ENCODE results near the gene HSD11B1. TPM values are rescaled to one million over a fixed set of nuclear protein-coding genes. Genes with fewer than 3 reads are reported as not detected.

HSD11B1 gene
- total and polyA plus RNA-seq, 2 of the 4 experiments (the other 2 are of a cell fraction): 0.41 to 0.72 TPM

DNA sequence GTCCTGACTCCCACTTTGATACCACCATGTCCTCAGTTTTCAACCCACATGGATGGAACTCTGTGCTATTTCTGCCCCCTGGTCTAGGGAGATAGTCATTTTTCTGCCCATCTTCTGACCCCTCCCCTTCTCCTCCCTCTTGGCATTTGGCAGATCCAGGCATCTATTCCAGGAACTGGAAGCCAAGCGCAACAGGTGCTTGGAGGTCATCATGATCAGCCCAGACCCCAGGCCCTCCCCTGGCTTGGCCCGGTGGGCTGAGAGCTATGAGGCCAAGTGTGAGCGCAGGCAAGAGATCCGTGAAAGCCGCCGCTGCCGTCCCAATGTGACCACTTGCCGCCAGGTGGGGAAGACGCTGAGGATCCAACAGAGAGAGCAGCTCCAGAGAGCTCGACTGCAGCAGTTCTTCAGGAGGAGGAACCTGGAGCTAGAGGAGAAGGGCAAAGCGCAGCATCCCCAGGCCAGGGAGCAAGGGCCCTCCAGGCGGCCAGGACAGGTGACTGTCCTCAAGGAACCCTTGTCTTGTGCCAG is 55.2 kb downstream of the HSD11B1 start:
- Histone ChIP-seq H3K4me3 (ENCODE audit: insufficient read depth, low read depth, low read length) (no peak overlapping the region), H3K14ac (replicated peaks; ENCODE audit: low read depth, low read length) (no peak overlapping the region), H3K18ac (ENCODE audit: low read depth, low read length) (no peak overlapping the region), H2AK5ac (ENCODE audit: low read depth, low read length) (no peak overlapping the region), H3K56ac (ENCODE audit: extremely low read depth, insufficient read depth, low read length) (no peak overlapping the region), H3K4me2 (ENCODE audit: low read depth, low read length) (no peak overlapping the region), H3K9me3 (ENCODE audit: control insufficient read depth, insufficient read depth, low read length) (no peaks in the 10 kb centered on the region), H4K8ac (ENCODE audit: low read depth in 2 of 2, low read length in 2 of 2) (no peak overlapping the region), H2BK5ac (ENCODE audit: low read depth, low read length, poor library complexity, severe bottlenecking) (no peak overlapping the region), H4K91ac (ENCODE audit: insufficient read depth, low read depth, low read length) (no peak overlapping the region), H2BK20ac (ENCODE audit: low read depth, low read length) (no peak overlapping the region), H2AFZ (replicated peaks; ENCODE audit: low read length, poor library complexity) (no peak overlapping the region), H2AK9ac (replicated peaks; ENCODE audit: low read depth, low read length, poor library complexity) (no peak overlapping the region), H3K23ac (ENCODE audit: low read depth, low read length) (no peak overlapping the region), H3K79me1 (ENCODE audit: low read depth in 1 of 2, low read length in 2 of 2) (no peaks in the 10 kb centered on the region), H2BK120ac (ENCODE audit: low read depth, low read length) (no peak overlapping the region), H3K9ac (ENCODE audit: low read depth, low read length) (no peak overlapping the region), H4K5ac (ENCODE audit: low read depth, low read length) (no peak overlapping the region), H3K27ac (ENCODE audit: insufficient read depth, low read length) (no peak overlapping the region), H3K4me1 (ENCODE audit: control insufficient read depth, insufficient read depth, low read length) (no peaks in the 10 kb centered on the region), H3K27me3 (ENCODE audit: control insufficient read depth, insufficient read depth, low read length) (peaks cover 9% of the 10 kb centered on the region; the same call in 1 of the 2 replicates), H2BK15ac (ENCODE audit: low read depth, low read length) (no peak overlapping the region), H3K4ac (ENCODE audit: low read depth, low read length) (no peak overlapping the region), H3K36me3 (ENCODE audit: control insufficient read depth, insufficient read depth, low read length) (no peaks in the 10 kb centered on the region), H4K20me1 (ENCODE audit: insufficient read depth, low read length) (no peaks in the 10 kb centered on the region), H3K9me1 (ENCODE audit: insufficient read depth, low read length) (no peaks in the 10 kb centered on the region)
- TF ChIP-seq NFE2L2 (IDR thresholded peaks at IDR 0.05; ENCODE audit: low read depth, low read length) (no peak), RAD21 (IDR thresholded peaks at IDR 0.05; ENCODE audit: low read length) (no peak), MXI1 (IDR thresholded peaks at IDR 0.05; ENCODE audit: borderline replicate concordance, low read depth, low read length) (no peak), USF2 (IDR thresholded peaks at IDR 0.05; ENCODE audit: low read depth, low read length) (no peak), BHLHE40 (IDR thresholded peaks at IDR 0.05; ENCODE audit: low read depth, low read length) (no peak), MAZ (IDR thresholded peaks at IDR 0.05; ENCODE audit: borderline replicate concordance, low read depth, low read length) (no peak), CHD1 (IDR thresholded peaks at IDR 0.05; ENCODE audit: low read depth, low read length) (no peak), SMC3 (IDR thresholded peaks at IDR 0.05; ENCODE audit: low read depth, low read length) (no peak), FOS (IDR thresholded peaks at IDR 0.05; ENCODE audit: low read depth, low read length) (no peak), RFX5 (IDR thresholded peaks at IDR 0.05; ENCODE audit: low read depth, low read length) (no peak), RCOR1 (IDR thresholded peaks at IDR 0.05; ENCODE audit: insufficient replicate concordance, low read length) (no peak), POLR2A (IDR thresholded peaks at IDR 0.05; ENCODE audit: low read depth, low read length) (no peak)
- TF ChIP-seq, protein P1, sequence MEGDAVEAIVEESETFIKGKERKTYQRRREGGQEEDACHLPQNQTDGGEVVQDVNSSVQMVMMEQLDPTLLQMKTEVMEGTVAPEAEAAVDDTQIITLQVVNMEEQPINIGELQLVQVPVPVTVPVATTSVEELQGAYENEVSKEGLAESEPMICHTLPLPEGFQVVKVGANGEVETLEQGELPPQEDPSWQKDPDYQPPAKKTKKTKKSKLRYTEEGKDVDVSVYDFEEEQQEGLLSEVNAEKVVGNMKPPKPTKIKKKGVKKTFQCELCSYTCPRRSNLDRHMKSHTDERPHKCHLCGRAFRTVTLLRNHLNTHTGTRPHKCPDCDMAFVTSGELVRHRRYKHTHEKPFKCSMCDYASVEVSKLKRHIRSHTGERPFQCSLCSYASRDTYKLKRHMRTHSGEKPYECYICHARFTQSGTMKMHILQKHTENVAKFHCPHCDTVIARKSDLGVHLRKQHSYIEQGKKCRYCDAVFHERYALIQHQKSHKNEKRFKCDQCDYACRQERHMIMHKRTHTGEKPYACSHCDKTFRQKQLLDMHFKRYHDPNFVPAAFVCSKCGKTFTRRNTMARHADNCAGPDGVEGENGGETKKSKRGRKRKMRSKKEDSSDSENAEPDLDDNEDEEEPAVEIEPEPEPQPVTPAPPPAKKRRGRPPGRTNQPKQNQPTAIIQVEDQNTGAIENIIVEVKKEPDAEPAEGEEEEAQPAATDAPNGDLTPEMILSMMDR (conservative IDR thresholded peaks at IDR 0.05; ENCODE audit: low read depth, low read length): no peak
- ChIA-PET POLR2A (ENCODE audit: unreplicated experiment) (no interaction called here), CTCF (no interaction called here)
- ATAC-seq (ENCODE audit: low read depth) (no peak), DNase-seq (no peak)
- 92% methylated on average over 9 of the region's 12 CpGs; no CpG with 5 or more reads in 1 of the 2 experiments for WGBS, 2 experiments (ENCODE audit: extremely low coverage in 2 of 2, insufficient read length in 1 of 2)
- in situ Hi-C loops (cut with MboI; ENCODE audit: low sequenced_read_pairs) (loop anchor here (5.0 kb wide), 1 partner anchor 183 kb away; no protein-coding TSS in a partner anchor), dilution Hi-C loops (cut with HindIII; ENCODE audit: low sequenced_read_pairs, unreplicated experiment) (no loop called here), intact Hi-C loops (cut with micrococcal nuclease) (no loop called here)
- no TSS peak for BruUV-seq (replicated peaks)

All from IMR-90 (cell line).